ENCODE measurements around the gene ATP1A2.

The ATP1A2 gene

GRCh38 chr1:160114085-160114484 lies 1.5 kb upstream of the ATP1A2 start:
- H3K9me3 ChIP-seq (ENCODE audit: control insufficient read depth, low read length) = no peaks in the 10 kb centered on the region
- no peaks in the 10 kb centered on the region for H3K36me3 ChIP-seq (ENCODE audit: control insufficient read depth, insufficient read depth, low read length)
- H3K4me3 ChIP-seq (ENCODE audit: insufficient read depth, low read depth, low read length) = no peak overlapping the region
- 38 to 46% methylated on average over 4 of the region's 4 CpGs for WGBS, 2 experiments
- peaks cover 73% of the 10 kb centered on the region for H3K4me1 ChIP-seq (ENCODE audit: control insufficient read depth, insufficient read depth, low read length)
- H3K27ac ChIP-seq (ENCODE audit: insufficient read depth, low read depth, low read length, poor library complexity, severe bottlenecking) = peak overlapping the region; percentile 67
- no peaks in the 10 kb centered on the region for H3K27me3 ChIP-seq (ENCODE audit: control insufficient read depth, insufficient read depth, low read length, poor library complexity, severe bottlenecking)

DNA sequence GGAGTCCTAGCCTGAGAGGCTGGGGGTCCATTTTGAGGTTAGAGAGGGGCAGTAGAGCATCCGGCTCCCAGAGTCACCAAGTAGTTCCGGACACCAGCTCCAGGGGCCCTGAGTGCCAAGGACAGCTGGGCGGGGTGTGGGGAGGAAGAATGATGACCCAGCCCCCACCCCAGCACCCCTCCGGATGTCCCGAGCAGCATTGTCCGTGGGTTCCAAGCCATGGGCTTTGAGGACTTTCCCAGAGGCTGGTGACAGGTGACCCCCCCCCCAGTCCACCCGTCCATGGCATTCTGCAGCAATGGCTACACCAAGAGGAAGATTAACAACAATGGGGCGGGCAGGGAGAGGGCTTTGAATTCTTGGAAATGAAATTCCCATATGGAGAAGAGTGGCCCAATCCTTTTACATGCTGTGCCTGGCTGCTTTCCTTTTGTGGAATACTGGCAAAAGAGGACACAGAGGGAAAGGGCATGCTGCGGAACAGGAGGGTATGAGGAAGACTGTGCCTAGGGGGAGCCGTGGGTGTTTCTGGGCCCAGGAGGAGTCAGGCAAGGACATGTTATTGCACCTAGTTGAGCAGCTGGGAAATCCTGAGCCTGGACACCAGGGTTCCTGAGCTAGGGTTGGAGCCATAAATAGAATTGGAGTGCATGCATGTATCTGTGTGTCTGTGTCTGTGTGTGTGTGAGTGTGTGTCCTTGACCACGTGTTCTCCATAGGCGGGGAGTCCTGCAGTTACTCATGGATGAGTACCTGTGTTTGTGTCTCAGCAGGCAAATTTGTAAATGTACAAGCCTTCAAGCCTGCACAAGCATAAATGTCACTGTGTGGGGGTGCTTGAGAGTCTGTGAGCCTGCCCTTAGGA lies 956 bp downstream of the ATP1A2 start:
- Histone ChIP-seq H3K4me3 (ENCODE audit: insufficient read depth, low read depth, low read length) (peak overlapping the region; percentile 57), H3K27me3 (ENCODE audit: control insufficient read depth, insufficient read depth, low read length, poor library complexity, severe bottlenecking) (no peaks in the 10 kb centered on the region), H3K4me1 (ENCODE audit: control insufficient read depth, insufficient read depth, low read length) (peaks cover 58% of the 10 kb centered on the region), H3K27ac (ENCODE audit: insufficient read depth, low read depth, low read length, poor library complexity, severe bottlenecking) (no peak overlapping the region), H3K9me3 (ENCODE audit: control insufficient read depth, low read length) (no peaks in the 10 kb centered on the region), H3K36me3 (ENCODE audit: control insufficient read depth, insufficient read depth, low read length) (peaks cover 10% of the 10 kb centered on the region)
- WGBS, 2 experiments = 39 to 43% methylated on average over 12 of the region's 12 CpGs

- Histone ChIP-seq H3K27me3 (ENCODE audit: control insufficient read depth, insufficient read depth, low read length, poor library complexity, severe bottlenecking) (no peaks in the 10 kb centered on the region), H3K36me3 (ENCODE audit: control insufficient read depth, insufficient read depth, low read length) (peaks cover 16% of the 10 kb centered on the region), H3K27ac (ENCODE audit: insufficient read depth, low read depth, low read length, poor library complexity, severe bottlenecking) (peak overlapping the region; percentile 36), H3K4me3 (ENCODE audit: insufficient read depth, low read depth, low read length) (peak overlapping the region; percentile 57), H3K4me1 (ENCODE audit: control insufficient read depth, insufficient read depth, low read length) (peaks cover 54% of the 10 kb centered on the region), H3K9me3 (ENCODE audit: control insufficient read depth, low read length) (no peaks in the 10 kb centered on the region)
- WGBS, 2 experiments = 19 to 20% methylated on average over 1 of the region's 1 CpG
These were observed 1.7 kb downstream of the ATP1A2 start for GRCh38 chr1:160117300-160117699.

- H3K36me3 ChIP-seq (ENCODE audit: control insufficient read depth, insufficient read depth, low read length) = peaks cover 19% of the 10 kb centered on the region
- WGBS, 2 experiments = 16 to 22% methylated on average over 7 to 8 of the region's 8 CpGs
- peak overlapping the region; percentile 36 for H3K27ac ChIP-seq (ENCODE audit: insufficient read depth, low read depth, low read length, poor library complexity, severe bottlenecking)
- H3K4me1 ChIP-seq (ENCODE audit: control insufficient read depth, insufficient read depth, low read length) = peaks cover 49% of the 10 kb centered on the region
- H3K4me3 ChIP-seq (ENCODE audit: insufficient read depth, low read depth, low read length) = peak overlapping the region; percentile 57
- no peaks in the 10 kb centered on the region for H3K9me3 ChIP-seq (ENCODE audit: control insufficient read depth, low read length)
- no peaks in the 10 kb centered on the region for H3K27me3 ChIP-seq (ENCODE audit: control insufficient read depth, insufficient read depth, low read length, poor library complexity, severe bottlenecking)
These were observed 2.2 kb downstream of the ATP1A2 start for GRCh38 chr1:160117709-160118183.

DNA sequence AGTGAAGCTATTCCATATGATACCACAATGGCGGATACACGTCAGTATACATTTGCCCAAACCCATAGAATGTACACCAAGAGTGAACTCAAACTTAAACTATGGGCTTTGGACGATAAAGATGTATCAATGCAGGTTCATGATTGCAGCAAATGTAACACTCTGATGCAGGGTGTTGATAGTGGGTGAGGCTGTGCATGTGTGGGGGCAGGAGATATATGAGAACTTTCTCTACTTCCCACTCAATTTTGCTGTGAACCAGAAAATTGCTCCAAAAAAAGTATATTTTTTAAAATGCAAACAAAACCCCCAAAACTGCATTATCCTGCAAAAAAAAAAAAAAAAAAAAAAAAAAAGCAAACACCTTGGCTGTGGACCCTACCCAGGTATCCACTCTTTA lies 3.4 kb downstream of the ATP1A2 start:
- Histone ChIP-seq H3K27me3 (ENCODE audit: control insufficient read depth, insufficient read depth, low read length, poor library complexity, severe bottlenecking) (no peaks in the 10 kb centered on the region), H3K4me3 (ENCODE audit: insufficient read depth, low read depth, low read length) (no peak overlapping the region), H3K4me1 (ENCODE audit: control insufficient read depth, insufficient read depth, low read length) (peaks cover 38% of the 10 kb centered on the region)

DNA sequence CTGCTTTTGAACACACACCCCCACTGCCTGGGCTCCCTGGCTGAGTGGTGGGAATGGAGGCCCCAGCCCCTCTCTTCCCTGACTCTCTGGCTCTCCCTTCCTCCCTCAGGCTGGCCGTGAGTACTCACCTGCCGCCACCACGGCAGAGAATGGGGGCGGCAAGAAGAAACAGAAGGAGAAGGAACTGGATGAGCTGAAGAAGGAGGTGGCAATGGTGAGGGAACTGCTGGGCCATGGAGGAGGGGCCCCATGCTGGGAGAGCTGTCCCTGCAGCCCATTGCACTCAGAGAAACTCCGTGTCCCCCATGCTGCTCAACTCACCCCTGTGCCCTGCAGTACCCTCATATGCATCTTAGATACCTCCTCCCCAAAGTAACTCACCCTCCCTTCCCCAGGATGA lies 5.2 kb downstream of the ATP1A2 start:
- no peak overlapping the region for H3K27ac ChIP-seq (ENCODE audit: insufficient read depth, low read depth, low read length, poor library complexity, severe bottlenecking)
- 91 to 98% methylated on average over 5 of the region's 5 CpGs for WGBS, 2 experiments

More for the DNA sequence above, 3.4 kb downstream of the ATP1A2 start:
- Histone ChIP-seq H3K27ac (ENCODE audit: insufficient read depth, low read depth, low read length, poor library complexity, severe bottlenecking) (no peak overlapping the region), H3K9me3 (ENCODE audit: control insufficient read depth, low read length) (no peaks in the 10 kb centered on the region), H3K36me3 (ENCODE audit: control insufficient read depth, insufficient read depth, low read length) (peaks cover 21% of the 10 kb centered on the region)
- 89 to 96% methylated on average over 3 of the region's 3 CpGs for WGBS, 2 experiments

GRCh38 chr1:160121388-160121787 lies 5.8 kb downstream of the ATP1A2 start:
- peaks cover 22% of the 10 kb centered on the region for H3K4me1 ChIP-seq (ENCODE audit: control insufficient read depth, insufficient read depth, low read length)
- WGBS, 2 experiments = 91 to 100% methylated on average over 1 of the region's 1 CpG
- H3K4me3 ChIP-seq (ENCODE audit: insufficient read depth, low read depth, low read length) = no peak overlapping the region

More for the DNA sequence above, 5.2 kb downstream of the ATP1A2 start:
- Histone ChIP-seq H3K9me3 (ENCODE audit: control insufficient read depth, low read length) (no peaks in the 10 kb centered on the region), H3K4me1 (ENCODE audit: control insufficient read depth, insufficient read depth, low read length) (peaks cover 22% of the 10 kb centered on the region), H3K27me3 (ENCODE audit: control insufficient read depth, insufficient read depth, low read length, poor library complexity, severe bottlenecking) (no peaks in the 10 kb centered on the region), H3K4me3 (ENCODE audit: insufficient read depth, low read depth, low read length) (no peak overlapping the region), H3K36me3 (ENCODE audit: control insufficient read depth, insufficient read depth, low read length) (peaks cover 39% of the 10 kb centered on the region)

DNA sequence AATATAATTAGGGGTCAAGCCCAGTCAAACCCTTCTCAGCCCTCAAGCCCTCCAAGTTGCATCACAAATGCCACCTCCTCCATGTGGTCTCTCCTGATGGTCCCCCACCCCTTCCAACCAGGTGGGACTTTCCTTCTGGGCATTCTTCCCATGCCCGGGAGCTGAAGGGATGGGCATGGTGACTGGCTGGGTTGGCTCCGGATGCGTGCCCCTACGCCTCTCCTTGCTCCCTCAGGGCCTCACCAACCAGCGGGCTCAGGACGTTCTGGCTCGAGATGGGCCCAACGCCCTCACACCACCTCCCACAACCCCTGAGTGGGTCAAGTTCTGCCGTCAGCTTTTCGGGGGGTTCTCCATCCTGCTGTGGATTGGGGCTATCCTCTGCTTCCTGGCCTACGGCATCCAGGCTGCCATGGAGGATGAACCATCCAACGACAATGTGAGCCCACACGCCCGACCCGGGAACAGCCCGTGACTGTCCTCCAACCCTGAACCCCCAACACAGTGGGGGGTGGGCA lies 7.5 kb downstream of the ATP1A2 start:
- Histone ChIP-seq H3K27ac (ENCODE audit: insufficient read depth, low read depth, low read length, poor library complexity, severe bottlenecking) (no peak overlapping the region), H3K9me3 (ENCODE audit: control insufficient read depth, low read length) (no peaks in the 10 kb centered on the region)
- WGBS, 2 experiments = 91 to 92% methylated on average over 16 of the region's 16 CpGs

More at GRCh38 chr1:160121388-160121787, 5.8 kb downstream of the ATP1A2 start:
- Histone ChIP-seq H3K9me3 (ENCODE audit: control insufficient read depth, low read length) (no peaks in the 10 kb centered on the region), H3K27ac (ENCODE audit: insufficient read depth, low read depth, low read length, poor library complexity, severe bottlenecking) (no peak overlapping the region), H3K36me3 (ENCODE audit: control insufficient read depth, insufficient read depth, low read length) (peaks cover 45% of the 10 kb centered on the region), H3K27me3 (ENCODE audit: control insufficient read depth, insufficient read depth, low read length, poor library complexity, severe bottlenecking) (no peaks in the 10 kb centered on the region)

GRCh38 chr1:160123726-160124125 lies 8.2 kb downstream of the ATP1A2 start:
- Histone ChIP-seq H3K27ac (ENCODE audit: insufficient read depth, low read depth, low read length, poor library complexity, severe bottlenecking) (no peak overlapping the region), H3K4me3 (ENCODE audit: insufficient read depth, low read depth, low read length) (no peak overlapping the region), H3K27me3 (ENCODE audit: control insufficient read depth, insufficient read depth, low read length, poor library complexity, severe bottlenecking) (no peaks in the 10 kb centered on the region), H3K4me1 (ENCODE audit: control insufficient read depth, insufficient read depth, low read length) (peaks cover 6% of the 10 kb centered on the region), H3K9me3 (ENCODE audit: control insufficient read depth, low read length) (no peaks in the 10 kb centered on the region), H3K36me3 (ENCODE audit: control insufficient read depth, insufficient read depth, low read length) (peaks cover 68% of the 10 kb centered on the region)

More for the DNA sequence above, 7.5 kb downstream of the ATP1A2 start:
- Histone ChIP-seq H3K27me3 (ENCODE audit: control insufficient read depth, insufficient read depth, low read length, poor library complexity, severe bottlenecking) (no peaks in the 10 kb centered on the region), H3K36me3 (ENCODE audit: control insufficient read depth, insufficient read depth, low read length) (peaks cover 61% of the 10 kb centered on the region), H3K4me3 (ENCODE audit: insufficient read depth, low read depth, low read length) (no peak overlapping the region), H3K4me1 (ENCODE audit: control insufficient read depth, insufficient read depth, low read length) (peaks cover 13% of the 10 kb centered on the region)

DNA sequence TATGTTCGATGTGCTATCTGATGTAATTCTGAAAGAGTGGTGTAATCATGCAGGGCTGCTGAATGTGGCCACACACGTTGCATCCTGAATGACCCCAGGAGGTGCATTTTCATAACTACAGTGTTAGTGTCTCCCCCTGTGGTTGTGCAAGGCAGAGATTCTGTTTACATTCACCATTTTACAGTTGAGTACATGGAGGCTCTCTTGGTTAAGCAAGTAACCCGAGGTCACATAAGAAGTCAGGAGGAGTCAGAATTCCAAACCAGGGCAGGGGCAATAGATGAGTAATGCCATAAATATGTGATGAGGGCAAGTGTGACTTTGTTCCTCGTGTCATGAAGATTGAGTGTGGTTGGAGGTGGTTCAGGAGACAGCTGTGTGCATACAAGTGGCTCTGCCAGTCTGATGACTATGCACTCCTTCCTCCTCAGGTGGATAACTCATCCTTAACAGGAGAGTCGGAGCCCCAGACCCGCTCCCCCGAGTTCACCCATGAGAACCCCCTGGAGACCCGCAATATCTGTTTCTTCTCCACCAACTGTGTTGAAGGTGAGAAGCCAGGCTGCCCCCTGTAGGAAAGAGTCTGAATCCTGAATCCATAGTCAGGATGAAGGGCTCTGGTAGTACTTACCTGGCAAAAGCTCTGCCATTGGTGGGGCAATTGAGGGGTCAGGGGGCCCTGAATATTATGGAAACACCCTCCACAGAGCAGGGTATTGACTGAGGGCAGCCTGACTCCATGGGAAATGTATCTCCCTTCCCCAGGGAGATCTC lies 9.3 kb downstream of the ATP1A2 start:
- H3K4me3 ChIP-seq (ENCODE audit: insufficient read depth, low read depth, low read length) = no peak overlapping the region
- H3K9me3 ChIP-seq (ENCODE audit: control insufficient read depth, low read length) = no peaks in the 10 kb centered on the region
- H3K27ac ChIP-seq (ENCODE audit: insufficient read depth, low read depth, low read length, poor library complexity, severe bottlenecking) = no peak overlapping the region
- no peaks in the 10 kb centered on the region for H3K27me3 ChIP-seq (ENCODE audit: control insufficient read depth, insufficient read depth, low read length, poor library complexity, severe bottlenecking)
- no peaks in the 10 kb centered on the region for H3K4me1 ChIP-seq (ENCODE audit: control insufficient read depth, insufficient read depth, low read length)
- H3K36me3 ChIP-seq (ENCODE audit: control insufficient read depth, insufficient read depth, low read length) = peaks cover 80% of the 10 kb centered on the region
- 83 to 88% methylated on average over 8 of the region's 8 CpGs for WGBS, 2 experiments
